Neural crest cell (in vitro differentiated cells): ENCODE measurements around the gene ATP8B1. TPM values are rescaled to one million over a fixed set of nuclear protein-coding genes. Genes with fewer than 3 reads are reported as not detected.

Experiments
- DNase-seq: peaks from one replicate; pipeline ENCODE4 v3.0.0; 2021; ENCODE audit warnings: low read depth, mixed read lengths, low spot score
- H3K27ac Mint-ChIP-seq: one replicate; pipeline ENCODE4 v1.8.0; 2021; ENCODE audit warnings: mild to moderate bottlenecking, mixed read lengths; ENCODE audit not compliant: unreplicated experiment
- H3K27me3 Mint-ChIP-seq: 2 replicates; pipeline ENCODE4 v1.8.0; 2021; ENCODE audit warnings: low read depth, mild to moderate bottlenecking, mixed read lengths
- H3K36me3 Mint-ChIP-seq: 2 replicates; pipeline ENCODE4 v1.8.0; 2021; ENCODE audit warnings: low read depth, mild to moderate bottlenecking, mixed read lengths
- H3K4me1 Mint-ChIP-seq: 2 replicates; pipeline ENCODE4 v1.8.0; 2021; ENCODE audit warnings: mixed read lengths
- H3K4me3 Mint-ChIP-seq: one replicate; pipeline ENCODE4 v1.8.0; 2021; ENCODE audit warnings: mild to moderate bottlenecking, mixed read lengths
- H3K9me3 Mint-ChIP-seq: 2 replicates; pipeline ENCODE4 v1.8.0; 2021; ENCODE audit warnings: mixed read lengths
- total RNA-seq: library from RNA; stranded (reverse); gene quantifications from 2 replicates; pipeline ENCODE4 v1.2.1, GENCODE V29; 2021
- TF ChIP-seq, protein P1 (sequence below): fragments of 200-600 bp; sonication (generic); conservative IDR thresholded peaks from 2 replicates; pipeline ENCODE4 v1.5.0; 2021; ENCODE audit warnings: antibody characterized with exemption, mild to moderate bottlenecking

The ATP8B1 gene
- total RNA-seq, 1 donor from 2014 or later = 0.05 TPM

DNA sequence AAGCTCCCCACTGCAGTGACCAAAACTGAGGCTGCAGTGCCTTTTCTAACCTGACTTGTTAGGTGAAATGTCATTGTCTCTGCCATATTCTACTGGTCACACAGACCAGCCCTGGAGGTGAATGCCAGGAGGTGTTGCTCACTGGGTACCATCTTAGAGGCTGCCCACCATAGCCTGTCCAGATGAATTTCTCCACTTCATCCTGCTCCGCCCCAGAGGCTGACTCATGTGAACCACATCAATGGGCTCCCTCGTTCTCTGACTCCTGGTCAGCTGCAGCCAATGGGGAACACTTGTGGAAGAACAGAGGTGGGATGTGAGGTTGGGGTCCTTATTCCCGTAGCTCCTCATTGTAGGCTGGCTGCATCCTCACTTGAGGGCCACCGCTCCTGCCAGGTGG lies 178.1 kb downstream of the ATP8B1 start:
- TF ChIP-seq, protein P1, sequence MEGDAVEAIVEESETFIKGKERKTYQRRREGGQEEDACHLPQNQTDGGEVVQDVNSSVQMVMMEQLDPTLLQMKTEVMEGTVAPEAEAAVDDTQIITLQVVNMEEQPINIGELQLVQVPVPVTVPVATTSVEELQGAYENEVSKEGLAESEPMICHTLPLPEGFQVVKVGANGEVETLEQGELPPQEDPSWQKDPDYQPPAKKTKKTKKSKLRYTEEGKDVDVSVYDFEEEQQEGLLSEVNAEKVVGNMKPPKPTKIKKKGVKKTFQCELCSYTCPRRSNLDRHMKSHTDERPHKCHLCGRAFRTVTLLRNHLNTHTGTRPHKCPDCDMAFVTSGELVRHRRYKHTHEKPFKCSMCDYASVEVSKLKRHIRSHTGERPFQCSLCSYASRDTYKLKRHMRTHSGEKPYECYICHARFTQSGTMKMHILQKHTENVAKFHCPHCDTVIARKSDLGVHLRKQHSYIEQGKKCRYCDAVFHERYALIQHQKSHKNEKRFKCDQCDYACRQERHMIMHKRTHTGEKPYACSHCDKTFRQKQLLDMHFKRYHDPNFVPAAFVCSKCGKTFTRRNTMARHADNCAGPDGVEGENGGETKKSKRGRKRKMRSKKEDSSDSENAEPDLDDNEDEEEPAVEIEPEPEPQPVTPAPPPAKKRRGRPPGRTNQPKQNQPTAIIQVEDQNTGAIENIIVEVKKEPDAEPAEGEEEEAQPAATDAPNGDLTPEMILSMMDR = no peak
- H3K9me3 Mint-ChIP-seq = no peaks in the 10 kb centered on the region
- no peak overlapping the region for H3K27ac Mint-ChIP-seq
- peak overlapping the region; percentile 66 for H3K4me3 Mint-ChIP-seq
- no peak for DNase-seq
- no peaks in the 10 kb centered on the region for H3K27me3 Mint-ChIP-seq
- H3K4me1 Mint-ChIP-seq = peaks cover 22% of the 10 kb centered on the region
- no peaks in the 10 kb centered on the region for H3K36me3 Mint-ChIP-seq

DNA sequence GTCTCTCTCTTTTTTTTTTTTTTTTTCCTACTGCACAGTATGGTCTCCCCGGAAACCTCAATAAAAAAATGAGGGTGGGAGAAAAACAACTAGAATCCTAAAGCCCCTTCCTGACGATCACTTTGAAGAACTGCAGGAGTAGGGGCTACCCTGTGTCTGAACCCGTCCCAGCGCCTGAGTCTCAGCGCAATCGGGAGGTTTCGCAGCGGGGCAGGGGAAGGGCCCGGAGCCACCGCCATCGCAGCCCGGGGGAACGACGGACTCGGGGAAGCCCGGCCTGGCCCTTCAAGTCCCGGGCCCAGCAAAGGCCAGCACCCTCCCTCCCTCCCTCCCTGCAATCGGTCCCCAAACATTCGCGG lies 181.9 kb downstream of the ATP8B1 start:
- TF ChIP-seq, protein P1 = no peak
- Mint-ChIP-seq H3K27me3 (no peaks in the 10 kb centered on the region), H3K36me3 (no peaks in the 10 kb centered on the region), H3K27ac (peak overlapping the region; percentile 99), H3K4me3 (peak overlapping the region; percentile 97), H3K4me1 (peaks cover 19% of the 10 kb centered on the region), H3K9me3 (no peaks in the 10 kb centered on the region)
- peak; percentile 21 for DNase-seq

DNA sequence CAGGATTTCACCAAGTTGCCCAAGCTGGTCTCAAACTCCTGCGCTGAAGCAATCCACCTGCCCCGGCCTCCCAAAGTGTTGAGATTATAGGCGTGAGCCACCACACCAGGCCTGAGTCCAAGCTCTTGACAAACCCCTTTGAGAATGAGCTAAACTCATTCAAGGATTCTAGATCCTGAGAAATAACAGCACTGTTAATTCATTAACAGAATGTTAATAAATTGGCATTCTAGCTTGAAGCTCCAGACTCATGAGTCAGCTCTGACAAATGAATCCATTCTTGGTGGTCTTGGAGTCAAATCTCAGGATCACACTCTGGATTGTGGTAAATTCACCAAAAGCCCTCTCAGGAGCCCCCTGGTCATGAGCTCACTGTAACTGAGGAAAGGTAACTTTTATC lies 183.2 kb downstream of the ATP8B1 start:
- no peaks in the 10 kb centered on the region for H3K27me3 Mint-ChIP-seq
- no peak for DNase-seq
- peak overlapping the region; percentile 97 for H3K4me3 Mint-ChIP-seq
- peaks cover 19% of the 10 kb centered on the region for H3K4me1 Mint-ChIP-seq
- TF ChIP-seq, protein P1 = no peak
- H3K36me3 Mint-ChIP-seq = peaks cover 4% of the 10 kb centered on the region
- H3K9me3 Mint-ChIP-seq = no peaks in the 10 kb centered on the region
- no peak overlapping the region for H3K27ac Mint-ChIP-seq

GRCh38 chr18:57618910-57619309 lies 184.2 kb downstream of the ATP8B1 start:
- Mint-ChIP-seq H3K27ac (no peak overlapping the region), H3K36me3 (peaks cover 6% of the 10 kb centered on the region), H3K4me3 (no peak overlapping the region), H3K27me3 (no peaks in the 10 kb centered on the region), H3K9me3 (no peaks in the 10 kb centered on the region), H3K4me1 (peaks cover 19% of the 10 kb centered on the region)
- no peak for DNase-seq
- TF ChIP-seq, protein P1 = no peak

- H3K4me3 Mint-ChIP-seq = no peak overlapping the region
- peaks cover 9% of the 10 kb centered on the region for H3K36me3 Mint-ChIP-seq
- no peak overlapping the region for H3K27ac Mint-ChIP-seq
- no peaks in the 10 kb centered on the region for H3K9me3 Mint-ChIP-seq
- TF ChIP-seq, protein P1 = no peak
- H3K4me1 Mint-ChIP-seq = no peaks in the 10 kb centered on the region
- H3K27me3 Mint-ChIP-seq = no peaks in the 10 kb centered on the region
- DNase-seq = no peak
Observed at GRCh38 chr18:57603871-57604270, 199.2 kb downstream of the ATP8B1 start.

Other genes starting within 250 kb of the ATP8B1 start
- 16.9 and 17.9 TPM in 2 replicates for gene FECH, start 216.6 kb downstream of the ATP8B1 start, total RNA-seq
- 108 TPM in 2 replicates for gene NARS1, start 181.5 kb downstream of the ATP8B1 start, total RNA-seq
- 37.3 and 41.4 TPM in 2 replicates for gene NEDD4L, start 240.9 kb upstream of the ATP8B1 start, total RNA-seq